Measurements from ENCODE around the gene INSR. TPM values are rescaled to one million over a fixed set of nuclear protein-coding genes. Genes with fewer than 3 reads are reported as not detected.
A peak's percentile ranks its signal among the peaks of the same experiment; 100 is the strongest.
"Not testable (repeated sequence)": the region's sequence is repeated elsewhere in the genome, so short reads cannot be mapped to it uniquely, and the experiment has no call there.

INSR gene
- total RNA-seq, 3 donors from 2014 or later = 1.3 to 2.3 (median 1.6) TPM

DNA sequence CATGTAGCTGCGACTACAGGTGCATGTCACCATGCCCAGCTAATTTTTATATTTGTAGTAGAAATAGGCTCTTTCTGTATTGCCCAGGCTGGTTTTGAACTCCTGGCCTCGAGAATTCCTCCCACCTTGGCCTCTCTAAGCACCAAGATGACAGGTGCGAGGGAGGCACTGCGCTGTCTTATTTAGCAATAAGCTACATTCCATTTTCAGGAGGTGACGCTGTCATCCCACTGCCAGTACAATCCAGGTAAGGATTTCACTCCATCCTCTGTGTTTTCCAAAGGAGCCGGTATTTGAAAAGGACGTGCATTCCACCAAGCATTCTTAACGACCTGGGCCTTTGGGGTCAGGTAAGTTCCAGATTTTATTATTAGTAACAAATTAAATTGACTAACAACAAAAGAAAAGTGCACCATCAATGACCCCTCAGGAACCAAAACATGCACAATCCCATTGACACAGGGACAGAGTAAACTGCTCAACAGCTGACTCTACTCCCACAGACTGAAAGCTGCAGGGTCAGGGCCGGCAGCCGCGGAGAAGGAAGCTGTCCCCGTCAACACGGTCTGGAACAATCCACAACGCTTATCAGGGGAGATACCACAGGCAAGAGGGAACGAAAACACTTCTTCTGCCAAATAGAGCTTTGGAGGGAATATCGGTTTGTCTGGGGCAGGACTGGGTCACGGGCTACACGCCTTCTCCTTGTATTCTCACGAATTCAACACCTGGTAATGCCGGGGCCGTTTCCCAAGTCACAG is 82.8 kb downstream of the INSR start:
- DNase-seq (no peak), ATAC-seq (no peak)
- no peak overlapping the region for H3K4me3 Mint-ChIP-seq
- H3K27me3 Mint-ChIP-seq (ENCODE audit: low read depth) = no peaks in the 10 kb centered on the region
- peaks cover 42% of the 10 kb centered on the region for H3K4me1 Mint-ChIP-seq (ENCODE audit: low read depth)
- no peaks in the 10 kb centered on the region for H3K36me3 Mint-ChIP-seq (ENCODE audit: insufficient read depth)
- no peaks in the 10 kb centered on the region for H3K9me3 Mint-ChIP-seq

DNA sequence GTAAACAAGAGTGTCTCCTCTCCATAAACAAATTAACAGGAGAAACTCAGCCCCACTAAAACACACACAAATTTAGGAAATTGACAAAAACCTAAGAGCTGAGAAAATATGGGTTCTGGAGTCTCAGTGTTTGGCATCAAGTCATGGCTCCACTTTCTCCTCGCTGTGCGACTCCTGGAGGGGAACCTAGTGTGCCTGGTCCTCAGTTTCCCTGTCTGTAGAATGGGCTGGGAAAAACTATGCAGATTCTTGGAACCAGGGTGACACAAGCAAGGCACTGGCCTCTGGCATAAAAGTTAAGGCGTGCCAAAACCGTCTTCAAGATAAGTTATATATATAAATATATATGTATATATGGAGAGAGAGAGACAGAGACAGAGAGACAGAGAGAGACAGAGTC is 83.9 kb downstream of the INSR start:
- Mint-ChIP-seq H3K4me3 (no peak overlapping the region), H3K27me3 (ENCODE audit: low read depth) (no peaks in the 10 kb centered on the region), H3K36me3 (ENCODE audit: insufficient read depth) (no peaks in the 10 kb centered on the region), H3K9me3 (no peaks in the 10 kb centered on the region), H3K4me1 (ENCODE audit: low read depth) (peaks cover 39% of the 10 kb centered on the region)
- DNase-seq (no peak), ATAC-seq (no peak)

DNA sequence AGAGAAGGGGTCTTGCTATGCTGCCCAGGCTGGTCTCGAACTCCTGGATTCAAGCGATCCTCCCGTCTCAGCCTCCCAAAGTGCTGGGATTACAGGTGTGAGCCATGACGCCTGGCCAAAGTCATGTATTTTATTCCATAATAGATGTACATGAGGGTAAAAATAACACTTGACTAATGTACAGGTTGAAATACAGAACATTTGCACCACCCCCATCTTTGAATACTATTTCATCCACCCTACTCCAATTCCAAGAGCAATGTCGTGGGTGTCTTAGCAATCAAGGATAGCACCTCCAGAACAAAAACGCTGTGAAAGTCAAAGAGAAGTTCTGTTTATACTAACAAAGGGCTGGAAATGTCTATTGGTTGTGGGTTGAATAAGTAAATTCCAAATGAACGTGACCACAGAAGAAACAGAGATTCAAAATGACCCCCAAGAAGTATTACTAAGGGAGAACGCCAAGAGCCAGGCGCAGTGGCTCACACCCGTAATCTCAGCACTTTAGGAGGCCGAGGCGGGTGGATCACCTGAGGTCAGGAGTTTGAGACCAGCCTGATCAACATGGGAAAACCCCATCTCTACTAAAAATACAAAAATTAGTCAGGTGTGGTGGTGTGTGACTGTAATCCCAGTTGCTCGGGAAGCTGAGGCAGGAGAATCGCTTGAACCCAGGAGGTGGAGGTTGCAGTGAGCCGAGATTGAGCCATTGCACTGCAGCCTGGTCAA is 84.5 kb downstream of the INSR start:
- ATAC-seq; DNase-seq; H3K36me3 Mint-ChIP-seq (ENCODE audit: insufficient read depth); H3K9me3 Mint-ChIP-seq; H3K27me3 Mint-ChIP-seq (ENCODE audit: low read depth); H3K4me3 Mint-ChIP-seq: not testable (repeated sequence)
- peaks cover 34% of the 10 kb centered on the region for H3K4me1 Mint-ChIP-seq (ENCODE audit: low read depth)

DNA sequence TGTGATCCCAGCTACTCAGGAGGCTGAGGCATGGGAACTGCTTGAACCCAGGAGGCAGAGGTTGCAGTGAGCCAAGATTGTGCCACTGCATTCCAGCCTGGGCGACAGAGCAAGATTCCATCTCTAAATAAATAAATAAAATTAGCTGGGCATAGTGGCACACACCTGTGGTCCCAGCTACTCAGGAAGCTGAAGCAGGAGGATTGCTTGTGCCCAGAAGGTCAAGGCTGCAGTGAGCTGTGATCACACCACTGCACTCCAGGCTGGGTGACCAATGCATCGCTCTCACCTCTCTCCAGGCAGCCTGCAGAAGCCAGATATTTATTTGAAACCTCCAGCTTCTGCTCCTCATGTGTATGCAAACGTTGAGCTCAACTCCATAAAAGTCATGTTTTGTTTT is 85.2 kb downstream of the INSR start:
- not testable (repeated sequence) for H3K36me3 Mint-ChIP-seq (ENCODE audit: insufficient read depth); H3K9me3 Mint-ChIP-seq; ATAC-seq; H3K27me3 Mint-ChIP-seq (ENCODE audit: low read depth); DNase-seq; H3K4me3 Mint-ChIP-seq
- peaks cover 30% of the 10 kb centered on the region for H3K4me1 Mint-ChIP-seq (ENCODE audit: low read depth)

DNA sequence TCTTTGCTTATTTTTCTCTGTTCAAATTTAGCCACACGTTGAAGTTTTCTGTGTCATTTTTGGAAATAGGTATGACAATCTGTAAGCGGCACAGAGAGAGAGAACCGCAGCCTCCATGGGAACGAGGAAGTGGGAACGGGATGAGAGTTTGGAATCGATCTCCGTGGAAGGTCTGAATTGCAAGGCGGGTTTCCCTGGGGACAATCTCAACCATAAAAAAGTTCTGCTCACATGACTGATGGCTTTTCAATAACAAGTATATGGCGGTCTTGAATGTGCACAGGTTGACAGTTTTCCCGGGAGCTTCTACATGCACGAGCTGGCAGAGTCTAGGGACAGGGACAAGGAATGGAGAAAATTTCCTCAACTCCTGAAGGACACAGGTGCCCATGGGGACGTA is 90.9 kb downstream of the INSR start:
- Mint-ChIP-seq H3K36me3 (ENCODE audit: insufficient read depth) (no peaks in the 10 kb centered on the region), H3K27me3 (ENCODE audit: low read depth) (peaks cover 9% of the 10 kb centered on the region), H3K9me3 (no peaks in the 10 kb centered on the region), H3K4me3 (no peak overlapping the region), H3K4me1 (ENCODE audit: low read depth) (peaks cover 16% of the 10 kb centered on the region)
- no peak for ATAC-seq
- DNase-seq = no peak

DNA sequence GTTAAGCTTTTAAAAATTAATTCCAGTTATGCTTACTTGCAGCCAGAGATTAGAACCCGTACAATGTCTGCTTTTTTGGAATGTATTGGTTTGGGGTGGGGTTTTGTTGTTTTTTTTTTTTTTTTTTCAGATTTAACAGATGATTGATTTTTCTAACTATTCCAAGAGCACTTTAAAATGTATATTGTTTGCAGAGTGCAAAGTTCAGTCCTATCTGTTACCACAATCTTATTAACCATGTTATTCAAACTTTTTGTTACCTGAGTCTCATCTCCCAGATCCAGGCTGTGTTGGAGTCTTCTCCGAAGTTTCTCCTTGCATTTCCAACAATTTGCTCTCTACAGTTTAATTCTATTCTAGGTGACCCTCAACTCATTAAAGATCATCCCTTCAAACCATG is 91.3 kb downstream of the INSR start:
- Mint-ChIP-seq H3K4me3 (no peak overlapping the region), H3K4me1 (ENCODE audit: low read depth) (peaks cover 12% of the 10 kb centered on the region), H3K36me3 (ENCODE audit: insufficient read depth) (no peaks in the 10 kb centered on the region), H3K27me3 (ENCODE audit: low read depth) (peaks cover 9% of the 10 kb centered on the region), H3K9me3 (no peaks in the 10 kb centered on the region)
- no peak for ATAC-seq
- no peak for DNase-seq

DNA sequence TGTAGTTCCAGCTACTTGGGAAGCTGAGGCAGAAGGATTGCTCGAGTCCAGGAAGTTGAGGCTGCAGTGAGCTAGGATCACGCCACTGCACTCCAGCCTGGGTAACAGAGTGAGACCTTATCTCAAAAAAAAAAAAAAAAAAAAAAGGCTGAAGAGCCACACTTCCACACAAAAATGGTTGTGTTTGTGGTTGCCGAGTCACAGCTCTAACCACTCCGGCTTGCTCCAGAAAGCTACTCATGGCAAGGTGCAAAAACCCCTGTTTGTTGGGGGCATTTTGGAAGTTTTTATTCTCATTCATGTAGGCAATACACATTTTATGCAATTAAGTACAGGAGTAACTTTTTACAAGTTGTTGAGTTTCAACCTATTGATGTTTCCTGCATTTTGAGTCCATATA is 93.5 kb downstream of the INSR start:
- DNase-seq = no peak
- no peak for ATAC-seq
- Mint-ChIP-seq H3K27me3 (ENCODE audit: low read depth) (peaks cover 9% of the 10 kb centered on the region), H3K4me3 (no peak overlapping the region), H3K36me3 (ENCODE audit: insufficient read depth) (no peaks in the 10 kb centered on the region), H3K9me3 (no peaks in the 10 kb centered on the region), H3K4me1 (ENCODE audit: low read depth) (peaks cover 17% of the 10 kb centered on the region)

DNA sequence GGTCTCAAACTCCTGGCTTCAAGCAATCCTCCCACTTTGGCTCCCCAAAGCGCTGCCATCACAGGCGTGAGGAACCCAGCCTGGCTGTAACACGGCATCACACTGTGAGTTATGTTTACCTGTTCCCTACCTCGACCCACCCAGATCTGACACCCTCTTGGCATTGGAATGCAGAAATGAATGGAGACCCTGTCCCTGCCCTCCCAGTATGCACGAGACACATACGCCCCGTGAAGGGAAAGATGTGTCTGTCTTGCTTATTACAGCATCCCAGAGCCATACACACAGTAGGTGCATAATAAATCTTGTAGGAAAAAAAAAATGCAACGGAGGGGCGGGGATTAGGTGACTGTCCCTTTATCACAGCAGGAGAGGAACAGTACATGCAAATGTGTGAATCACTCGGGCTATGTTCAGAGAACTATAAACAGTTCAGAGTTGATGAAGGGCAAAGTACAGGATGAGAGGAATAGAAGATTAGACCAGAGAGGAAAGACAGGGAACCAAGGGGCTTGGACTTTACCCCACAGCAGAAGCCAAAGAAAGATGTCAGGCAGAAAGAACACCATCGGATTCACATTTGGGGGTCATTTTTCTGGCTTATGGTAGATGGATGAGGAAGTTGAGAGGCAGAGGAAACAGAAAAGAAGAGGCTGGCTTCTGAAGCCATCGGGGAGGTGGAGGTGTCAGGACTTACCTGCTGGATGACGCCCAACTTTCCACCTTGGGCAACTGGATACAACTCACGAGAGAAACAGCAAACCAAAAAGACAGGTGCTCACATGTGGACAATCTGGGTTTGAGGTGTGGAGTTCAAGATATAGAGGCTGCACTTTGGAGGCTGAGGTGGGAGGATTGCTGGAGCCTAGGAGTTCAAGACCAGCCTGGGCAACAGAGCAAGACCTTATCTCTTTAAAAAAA is 94.3 kb downstream of the INSR start:
- DNase-seq (no peak), ATAC-seq (no peak)
- peaks cover 9% of the 10 kb centered on the region for H3K27me3 Mint-ChIP-seq (ENCODE audit: low read depth)
- no peaks in the 10 kb centered on the region for H3K36me3 Mint-ChIP-seq (ENCODE audit: insufficient read depth)
- no peak overlapping the region for H3K4me3 Mint-ChIP-seq
- peaks cover 17% of the 10 kb centered on the region for H3K4me1 Mint-ChIP-seq (ENCODE audit: low read depth)
- H3K9me3 Mint-ChIP-seq = no peaks in the 10 kb centered on the region

DNA sequence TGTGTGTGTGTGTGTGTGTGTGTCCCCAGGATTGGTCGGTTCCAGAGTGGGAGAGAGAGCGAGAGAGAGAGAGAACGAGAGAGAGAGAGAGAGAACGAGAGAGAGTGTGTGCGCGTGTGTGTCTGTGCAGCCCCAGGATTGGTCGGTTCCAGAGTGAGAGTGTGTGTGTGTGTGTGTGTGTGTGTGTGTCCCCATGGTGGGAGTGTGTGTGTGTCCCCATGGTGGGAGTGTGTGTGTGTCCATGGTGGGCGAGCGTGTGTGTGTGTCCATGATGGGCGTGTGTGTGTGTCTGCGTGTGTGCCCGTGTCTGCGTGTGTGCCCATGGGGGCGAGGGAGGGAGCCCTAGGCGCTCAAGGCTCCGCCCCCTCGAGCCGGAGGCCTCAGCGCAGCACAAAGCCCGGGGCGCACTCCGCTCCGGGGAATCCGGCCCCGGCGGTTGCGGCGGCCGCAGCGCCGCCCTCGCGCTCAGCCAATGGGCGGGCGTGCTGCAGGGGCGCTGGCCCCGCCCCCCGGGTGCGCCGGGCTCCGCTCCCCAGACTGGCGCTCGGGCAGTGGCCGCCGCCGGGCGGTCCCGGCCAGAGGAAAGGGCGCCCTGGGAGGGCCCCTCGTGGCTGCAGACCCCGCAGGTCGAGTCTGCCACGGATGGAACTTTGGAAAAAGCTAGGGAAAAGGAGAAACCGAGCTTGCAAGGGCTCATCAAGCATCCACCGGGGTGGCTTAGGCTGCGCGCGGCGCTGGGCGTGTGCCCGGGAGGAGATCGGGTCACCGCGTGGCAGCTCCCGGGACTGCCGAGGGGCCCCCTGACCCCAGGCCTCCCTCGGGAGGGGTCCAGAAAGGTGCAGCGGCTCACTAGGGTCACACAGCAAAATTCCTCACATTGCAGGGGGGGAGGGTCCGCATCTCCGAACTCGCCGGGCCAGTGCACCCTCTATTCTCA is 96.2 kb downstream of the INSR start:
- peak overlapping the region; percentile 76 for H3K4me3 Mint-ChIP-seq
- no peaks in the 10 kb centered on the region for H3K36me3 Mint-ChIP-seq (ENCODE audit: insufficient read depth)
- no peaks in the 10 kb centered on the region for H3K9me3 Mint-ChIP-seq
- DNase-seq (peak; percentile 84), ATAC-seq (peak; percentile 86)
- H3K27me3 Mint-ChIP-seq (ENCODE audit: low read depth) = peaks cover 9% of the 10 kb centered on the region
- peaks cover 17% of the 10 kb centered on the region for H3K4me1 Mint-ChIP-seq (ENCODE audit: low read depth)

DNA sequence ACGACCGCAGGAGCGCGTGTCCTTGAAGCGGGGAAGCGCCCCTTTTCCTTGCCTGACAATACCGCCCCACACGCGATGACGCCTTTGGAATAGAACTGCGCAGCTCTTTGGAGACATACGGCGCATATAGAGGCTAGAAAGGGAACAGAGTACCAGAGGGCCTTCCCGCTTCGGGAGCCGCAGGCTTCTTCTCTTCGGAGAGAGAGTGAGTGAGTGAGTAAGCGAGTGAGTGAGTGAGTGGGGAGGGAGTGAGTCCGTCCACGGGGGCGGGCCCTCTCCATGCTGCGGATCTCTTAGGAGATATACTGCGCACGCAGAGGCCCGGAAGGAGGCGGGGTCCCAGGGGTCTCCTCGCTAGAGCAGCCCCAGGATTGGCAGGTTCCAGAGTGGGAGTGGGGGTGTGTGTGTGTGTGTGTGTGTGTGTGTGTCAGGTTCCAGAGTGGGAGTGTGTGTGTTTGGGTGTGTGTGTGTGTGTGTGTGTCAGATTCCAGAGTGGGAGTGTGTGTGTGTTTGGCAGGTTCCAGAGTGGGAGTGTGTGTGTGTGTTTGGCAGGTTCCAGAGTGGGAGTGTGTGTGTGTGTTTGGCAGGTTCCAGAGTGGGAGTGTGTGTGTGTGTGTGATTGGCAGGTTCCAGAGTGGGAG is 97.0 kb downstream of the INSR start:
- ATAC-seq (peak; percentile 76 to 78), DNase-seq (peak; percentile 90)
- Mint-ChIP-seq H3K9me3 (no peaks in the 10 kb centered on the region), H3K4me3 (peak overlapping the region; percentile 76), H3K4me1 (ENCODE audit: low read depth) (peaks cover 22% of the 10 kb centered on the region), H3K36me3 (ENCODE audit: insufficient read depth) (no peaks in the 10 kb centered on the region), H3K27me3 (ENCODE audit: low read depth) (peaks cover 9% of the 10 kb centered on the region)

DNA sequence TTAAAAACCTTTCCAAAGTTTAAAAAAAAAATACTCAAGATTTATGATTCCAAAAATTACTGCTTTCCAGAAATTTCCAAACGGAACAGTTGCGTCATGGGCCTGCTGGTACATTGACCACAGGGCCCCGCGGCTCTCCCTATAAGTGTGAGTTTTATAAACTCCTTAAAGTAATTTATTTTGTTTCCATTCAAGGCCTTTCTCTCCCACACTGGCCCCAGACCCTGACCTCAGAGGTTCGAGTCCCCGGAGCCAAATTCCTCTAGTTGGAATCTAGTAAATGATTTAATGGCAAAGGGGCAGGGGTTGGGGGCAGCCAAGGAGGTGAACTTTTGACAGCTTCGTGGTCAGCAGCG is 97.5 kb downstream of the INSR start:
- Mint-ChIP-seq H3K4me3 (peak overlapping the region; percentile 76), H3K9me3 (no peaks in the 10 kb centered on the region), H3K36me3 (ENCODE audit: insufficient read depth) (no peaks in the 10 kb centered on the region), H3K27me3 (ENCODE audit: low read depth) (peaks cover 9% of the 10 kb centered on the region), H3K4me1 (ENCODE audit: low read depth) (peaks cover 27% of the 10 kb centered on the region)
- no peak for ATAC-seq
- no peak for DNase-seq

DNA sequence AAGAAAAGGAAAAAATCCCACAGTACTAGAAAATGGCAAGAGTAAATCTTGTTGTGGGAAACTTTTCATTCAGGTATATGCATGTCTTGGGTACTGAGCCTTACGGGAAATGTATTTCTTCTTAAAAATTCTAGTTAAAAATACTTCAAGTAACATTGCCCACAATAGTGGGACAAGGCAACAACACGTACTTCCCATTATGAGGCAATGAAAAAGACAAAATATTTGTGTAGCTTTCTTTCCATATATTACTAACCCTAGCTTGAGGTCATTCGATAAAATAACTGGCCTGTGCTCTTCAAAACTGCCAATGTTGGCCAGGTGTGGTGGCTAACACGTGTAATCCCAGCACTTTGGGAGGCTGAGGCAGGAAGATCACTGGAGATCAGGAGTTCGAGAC is 99.2 kb downstream of the INSR start:
- ATAC-seq (no peak), DNase-seq (no peak)
- no peaks in the 10 kb centered on the region for H3K9me3 Mint-ChIP-seq
- H3K27me3 Mint-ChIP-seq (ENCODE audit: low read depth) = peaks cover 7% of the 10 kb centered on the region
- H3K36me3 Mint-ChIP-seq (ENCODE audit: insufficient read depth) = no peaks in the 10 kb centered on the region
- peaks cover 33% of the 10 kb centered on the region for H3K4me1 Mint-ChIP-seq (ENCODE audit: low read depth)
- H3K4me3 Mint-ChIP-seq = no peak overlapping the region

DNA sequence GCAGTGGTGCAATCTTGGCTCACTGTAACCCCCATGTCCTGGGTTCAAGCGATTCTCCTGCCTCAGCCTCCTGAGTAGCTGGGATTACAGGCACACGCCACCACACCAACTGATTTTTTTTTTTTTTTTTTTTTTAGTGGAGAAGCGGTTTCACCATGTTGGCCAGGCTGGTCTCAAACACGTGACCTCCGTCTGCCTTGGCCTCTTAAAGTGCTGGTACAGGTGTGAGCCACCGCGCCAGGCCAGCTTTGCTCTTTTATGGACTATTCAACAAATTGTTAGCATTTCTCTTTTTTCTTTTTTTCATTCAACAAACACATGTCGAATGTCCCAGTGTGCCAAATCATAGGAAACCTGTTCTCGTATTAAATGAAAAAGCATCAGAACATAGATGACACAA is 99.6 kb downstream of the INSR start:
- DNase-seq = no peak
- Mint-ChIP-seq H3K4me3 (no peak overlapping the region), H3K36me3 (ENCODE audit: insufficient read depth) (no peaks in the 10 kb centered on the region), H3K4me1 (ENCODE audit: low read depth) (peaks cover 31% of the 10 kb centered on the region), H3K9me3 (no peaks in the 10 kb centered on the region), H3K27me3 (ENCODE audit: low read depth) (peaks cover 2% of the 10 kb centered on the region)
- ATAC-seq = no peak

All from activated T-cell treated with anti-CD3 and anti-CD28 coated beads, Interleukin-2, amount 50 U/mL, for 4 hours (primary cell).